Stimulated activated naive CD8-positive, alpha-beta T cell treated with anti-CD3 and anti-CD28 coated beads, Interleukin-15, Interleukin-2, amounts not matched to agents 100 ng/mL and 50 ng/mL, for 24 hours (primary cell): ENCODE data around the gene RNASE4.
"Not testable (repeated sequence)": the region's sequence is repeated elsewhere in the genome, so short reads cannot be mapped to it uniquely, and the experiment has no call there.

ENCODE experiments used
- H3K27ac Mint-ChIP-seq: one replicate; pipeline ENCODE4 v1.8.0; 2021; ENCODE audit warnings: mild to moderate bottlenecking, mixed read lengths
- H3K27me3 Mint-ChIP-seq: one replicate; pipeline ENCODE4 v1.8.0; 2021; ENCODE audit warnings: mixed read lengths
- H3K36me3 Mint-ChIP-seq: one replicate; pipeline ENCODE4 v1.8.0; 2021; ENCODE audit warnings: low read depth, mixed read lengths
- H3K4me1 Mint-ChIP-seq: one replicate; pipeline ENCODE4 v1.8.0; 2021; ENCODE audit warnings: low read depth, mixed read lengths
- H3K4me3 Mint-ChIP-seq: one replicate; pipeline ENCODE4 v1.8.0; 2021; ENCODE audit warnings: mild to moderate bottlenecking, mixed read lengths
- H3K9me3 Mint-ChIP-seq: one replicate; pipeline ENCODE4 v1.8.0; 2021; ENCODE audit warnings: mixed read lengths

The RNASE4 gene

GRCh38 chr14:20734430-20734806, 50.1 kb downstream of the RNASE4 start:
- Mint-ChIP-seq H3K27ac (no peak overlapping the region), H3K27me3 (peaks cover 8% of the 10 kb centered on the region), H3K4me3 (no peak overlapping the region), H3K4me1 (no peaks in the 10 kb centered on the region), H3K36me3 (no peaks in the 10 kb centered on the region), H3K9me3 (no peaks in the 10 kb centered on the region)

DNA sequence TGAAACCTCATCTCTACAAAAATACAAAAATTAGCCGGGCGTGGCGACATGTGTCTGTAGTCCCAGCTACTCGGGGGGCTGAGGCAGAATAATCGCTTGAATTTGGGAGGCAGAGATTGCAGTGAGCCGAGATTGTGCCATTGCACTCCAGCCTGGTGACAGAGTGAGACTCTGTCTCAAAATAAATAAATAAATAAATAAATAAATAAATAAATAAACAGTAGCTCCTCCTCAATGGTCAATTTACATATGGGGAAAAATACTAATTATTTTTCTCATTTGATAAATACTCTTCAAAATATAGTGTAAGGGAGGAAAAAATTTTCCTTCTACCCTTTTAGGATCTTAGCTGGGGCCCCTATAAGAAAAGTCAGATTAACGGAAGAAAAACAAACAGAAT, 53.9 kb downstream of the RNASE4 start:
- H3K4me3 Mint-ChIP-seq, H3K36me3 Mint-ChIP-seq: not testable (repeated sequence)

GRCh38 chr14:20742132-20742531, 57.8 kb downstream of the RNASE4 start:
- no peaks in the 10 kb centered on the region for H3K4me1 Mint-ChIP-seq
- no peak overlapping the region for H3K27ac Mint-ChIP-seq
- H3K4me3 Mint-ChIP-seq: no peak overlapping the region
- H3K9me3 Mint-ChIP-seq: no peaks in the 10 kb centered on the region
- peaks cover 8% of the 10 kb centered on the region for H3K27me3 Mint-ChIP-seq
- no peaks in the 10 kb centered on the region for H3K36me3 Mint-ChIP-seq

More for the DNA sequence above, 53.9 kb downstream of the RNASE4 start:
- not testable (repeated sequence) for H3K9me3 Mint-ChIP-seq, H3K27ac Mint-ChIP-seq, H3K27me3 Mint-ChIP-seq, H3K4me1 Mint-ChIP-seq

GRCh38 chr14:20743556-20743955, 59.2 kb downstream of the RNASE4 start:
- no peak overlapping the region for H3K27ac Mint-ChIP-seq
- H3K4me3 Mint-ChIP-seq: no peak overlapping the region
- H3K36me3 Mint-ChIP-seq: no peaks in the 10 kb centered on the region
- H3K4me1 Mint-ChIP-seq: no peaks in the 10 kb centered on the region
- H3K27me3 Mint-ChIP-seq: peaks cover 1% of the 10 kb centered on the region
- no peaks in the 10 kb centered on the region for H3K9me3 Mint-ChIP-seq

DNA sequence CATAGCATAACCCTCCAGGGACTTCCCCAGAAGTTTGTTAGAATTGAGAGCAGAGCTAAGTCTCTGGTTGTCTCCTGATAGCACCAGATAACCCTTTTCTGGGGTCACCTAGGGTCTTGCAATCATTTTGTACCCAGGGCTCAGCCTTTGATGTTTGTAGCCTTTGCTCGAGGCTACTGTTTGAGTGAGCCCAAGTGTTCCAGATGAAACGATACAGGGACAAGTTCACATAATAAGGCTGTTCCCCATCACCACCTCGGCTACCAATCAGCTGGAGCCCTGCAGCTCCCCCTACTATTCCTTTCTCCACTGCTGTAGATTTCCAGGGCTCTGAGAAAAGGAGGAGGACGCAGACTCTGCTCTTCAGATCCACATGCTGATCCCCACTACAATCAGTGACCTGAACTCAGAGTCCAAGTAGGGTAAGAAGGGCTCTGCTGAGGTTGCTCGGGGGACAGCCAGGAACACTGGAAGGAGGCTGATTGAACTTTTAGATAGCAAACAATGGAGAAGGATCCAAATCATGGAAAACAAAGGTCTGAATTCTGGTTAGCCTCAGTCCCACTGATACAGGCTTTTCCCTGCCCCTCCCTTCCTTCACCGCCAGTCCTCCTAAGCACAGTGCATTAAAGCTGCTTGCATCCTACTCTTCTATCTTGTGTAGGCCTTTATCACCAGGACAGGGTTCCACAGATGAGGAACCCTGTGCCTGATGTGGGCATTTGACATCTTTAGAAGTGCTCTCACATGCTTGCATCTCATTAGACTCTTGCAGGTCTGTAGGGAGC, 61.4 kb downstream of the RNASE4 start, which contains the start of gene EDDM3A:
EDDM3A (plus strand) TSS at position 317 of the 788 bp plus-strand sequence. CDS start 1,694 bp downstream, outside the sequence.
- no peaks in the 10 kb centered on the region for H3K36me3 Mint-ChIP-seq
- no peak within 1 kb of the TSS for H3K27ac Mint-ChIP-seq
- no peaks in the 10 kb centered on the region for H3K9me3 Mint-ChIP-seq
- peaks cover 7% of the 10 kb centered on the region for H3K27me3 Mint-ChIP-seq
- H3K4me1 Mint-ChIP-seq: no peaks in the 10 kb centered on the region
- no peak within 1 kb of the TSS for H3K4me3 Mint-ChIP-seq

GRCh38 chr14:20746566-20746965, 62.2 kb downstream of the RNASE4 start:
- Mint-ChIP-seq H3K27ac (no peak overlapping the region), H3K4me3 (no peak overlapping the region), H3K4me1 (no peaks in the 10 kb centered on the region), H3K27me3 (peaks cover 8% of the 10 kb centered on the region), H3K9me3 (peaks cover under 1% of the 10 kb centered on the region), H3K36me3 (peaks cover under 1% of the 10 kb centered on the region)

DNA sequence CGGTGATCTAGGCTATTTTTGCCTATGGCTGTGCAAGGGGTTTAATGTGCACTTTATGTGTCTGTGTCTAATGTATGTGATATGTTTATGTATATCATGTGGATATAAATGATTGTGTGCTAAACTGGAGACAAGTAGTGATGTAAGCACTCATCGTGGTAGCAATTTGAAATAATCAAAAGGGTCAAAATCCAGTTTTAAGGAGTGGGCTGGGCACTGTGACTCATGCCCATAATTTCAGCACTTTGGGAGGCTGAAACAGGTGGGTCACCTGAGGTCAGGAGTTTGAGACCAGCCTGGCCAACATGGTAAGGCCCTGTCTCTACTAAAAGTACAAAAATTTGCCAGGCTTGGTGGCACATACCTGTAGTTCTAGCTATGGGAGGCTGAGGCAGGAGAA, 64.1 kb downstream of the RNASE4 start:
- Mint-ChIP-seq H3K36me3 (peaks cover 4% of the 10 kb centered on the region), H3K4me1 (no peaks in the 10 kb centered on the region), H3K27me3 (peaks cover 11% of the 10 kb centered on the region), H3K27ac (no peak overlapping the region), H3K9me3 (peaks cover 8% of the 10 kb centered on the region), H3K4me3 (no peak overlapping the region)

GRCh38 chr14:20750194-20750593, 65.8 kb downstream of the RNASE4 start:
- no peak overlapping the region for H3K4me3 Mint-ChIP-seq
- H3K9me3 Mint-ChIP-seq: peaks cover 8% of the 10 kb centered on the region
- no peaks in the 10 kb centered on the region for H3K4me1 Mint-ChIP-seq
- H3K36me3 Mint-ChIP-seq: peaks cover 4% of the 10 kb centered on the region
- H3K27ac Mint-ChIP-seq: no peak overlapping the region
- H3K27me3 Mint-ChIP-seq: peaks cover 12% of the 10 kb centered on the region
